Stimulated activated CD8-positive, alpha-beta memory T cell treated with anti-CD3 and anti-CD28 coated beads, Interleukin-7, amount 100 ng/mL, for 1 hour (primary cell): ENCODE data around the gene COL23A1.

Source experiments
- DNase-seq, 2 donors: peaks; one replicate each; pipeline ENCODE4 v3.0.0-alpha.2; 2020; ENCODE audit warnings: low read depth in 2 of 2

Gene COL23A1

GRCh38 chr5:178360222-178360925 is 229.8 kb downstream of the COL23A1 start:
- no peak for DNase-seq

- no peak for DNase-seq
Observed at GRCh38 chr5:178359738-178360137, 230.5 kb downstream of the COL23A1 start.

GRCh38 chr5:178357678-178358077 is 232.5 kb downstream of the COL23A1 start:
- DNase-seq, result no peak

- no peak for DNase-seq
Observed at GRCh38 chr5:178357121-178357521, 233.1 kb downstream of the COL23A1 start.

- DNase-seq, result no peak
Observed at GRCh38 chr5:178356431-178356872, 233.7 kb downstream of the COL23A1 start.

GRCh38 chr5:178355671-178356070 is 234.5 kb downstream of the COL23A1 start:
- no peak for DNase-seq

- DNase-seq, result no peak
Observed at GRCh38 chr5:178353461-178353860, 236.7 kb downstream of the COL23A1 start.

- DNase-seq, result no peak
Observed at GRCh38 chr5:178352035-178352349, 238.2 kb downstream of the COL23A1 start.

- no peak for DNase-seq
Observed at GRCh38 chr5:178351221-178352034, 238.8 kb downstream of the COL23A1 start.

GRCh38 chr5:178350361-178351220 is 239.6 kb downstream of the COL23A1 start:
- no peak for DNase-seq

GRCh38 chr5:178349625-178350353 is 240.4 kb downstream of the COL23A1 start:
- no peak for DNase-seq

GRCh38 chr5:178349075-178349511 is 241.1 kb downstream of the COL23A1 start:
- DNase-seq, result no peak

GRCh38 chr5:178348356-178349074 is 241.7 kb downstream of the COL23A1 start:
- DNase-seq, result no peak

GRCh38 chr5:178347956-178348355 is 242.2 kb downstream of the COL23A1 start:
- DNase-seq, result no peak

- DNase-seq, result no peak
Observed at GRCh38 chr5:178346607-178347334, 243.4 kb downstream of the COL23A1 start.

GRCh38 chr5:178343306-178343705 is 246.9 kb downstream of the COL23A1 start:
- DNase-seq, result no peak

GRCh38 chr5:178341851-178342140 is 248.4 kb downstream of the COL23A1 start:
- DNase-seq, result no peak

GRCh38 chr5:178341091-178341850 is 248.9 kb downstream of the COL23A1 start:
- DNase-seq, result no peak

GRCh38 chr5:178340637-178341036 is 249.6 kb downstream of the COL23A1 start:
- no peak for DNase-seq

GRCh38 chr5:178340187-178340586 is 250.0 kb downstream of the COL23A1 start:
- DNase-seq, result no peak
